ENCODE results near the gene TRAPPC10. TPM values are rescaled to one million over a fixed set of nuclear protein-coding genes. Genes with fewer than 3 reads are reported as not detected.

TRAPPC10 gene
- total RNA-seq, 4 donors from 2014 or later = 17.8 to 58.1 (median 32.4) TPM

GRCh38 chr21:44051462-44051941 is 39.4 kb downstream of the TRAPPC10 start:
- 44 to 60% methylated on average over 1 to 6 of the region's 11 CpGs for WGBS, 2 donors (ENCODE audit: low coverage in 1 of 2)
- peaks cover 0 to 30% of the 10 kb centered on the region in 2 donors for H3K36me3 ChIP-seq
- ATAC-seq = peak; percentile 61
- H3K9me3 ChIP-seq = no peaks in the 10 kb centered on the region
- TF ChIP-seq CTCF (IDR thresholded peaks at IDR 0.05) (no peak), POLR2AphosphoS5 (IDR thresholded peaks at IDR 0.05) (peak; percentile 80), EP300 (IDR thresholded peaks at IDR 0.05) (no peak), POLR2A (IDR thresholded peaks at IDR 0.05) (no peak)
- peaks cover 0 to 43% (median 18%) of the 10 kb centered on the region in 3 donors for H3K4me1 ChIP-seq
- no peak overlapping the region for H3K4me3 ChIP-seq
- no peaks in the 10 kb centered on the region for H3K27me3 ChIP-seq
- peak overlapping the region in 3 of 4 donors; percentile 44 to 72 (median 70) for H3K27ac ChIP-seq

GRCh38 chr21:44052071-44052829 is 40.1 kb downstream of the TRAPPC10 start:
- Histone ChIP-seq H3K4me1 (peaks cover 0 to 43% (median 18%) of the 10 kb centered on the region in 3 donors), H3K4me3 (no peak overlapping the region), H3K27ac (peak overlapping the region in 3 of 4 donors; percentile 44 to 72 (median 70)), H3K27me3 (no peaks in the 10 kb centered on the region), H3K36me3 (peaks cover 0 to 30% of the 10 kb centered on the region in 2 donors), H3K9me3 (no peaks in the 10 kb centered on the region)
- no peak for TF ChIP-seq POLR2A (IDR thresholded peaks at IDR 0.05)
- TF ChIP-seq POLR2AphosphoS5 (IDR thresholded peaks at IDR 0.05) = peak; percentile 66
- ATAC-seq = no peak
- WGBS, 2 donors (ENCODE audit: low coverage in 1 of 2) = 58 to 60% methylated on average over 8 to 9 of the region's 14 CpGs

DNA sequence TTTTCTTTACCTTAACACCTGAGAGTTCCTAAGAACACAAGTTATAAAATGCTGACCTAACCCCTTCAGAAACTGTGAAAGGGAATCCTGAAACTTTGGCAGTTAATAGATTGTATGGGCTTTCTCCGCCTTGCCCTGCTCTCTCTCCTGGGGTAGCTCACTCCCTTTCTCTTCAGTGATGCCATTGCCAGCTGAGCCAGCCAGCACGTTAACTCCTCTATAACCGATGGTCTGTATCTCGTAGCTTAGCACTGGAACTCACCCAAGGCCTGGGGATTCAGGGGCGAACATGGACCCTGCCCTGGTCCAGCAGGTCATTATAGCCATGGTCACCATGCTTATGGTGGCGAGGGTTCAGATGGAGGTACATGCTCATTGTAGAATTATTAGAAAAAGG is 40.7 kb downstream of the TRAPPC10 start:
- H3K4me3 ChIP-seq = no peak overlapping the region
- peaks cover 0 to 43% (median 18%) of the 10 kb centered on the region in 3 donors for H3K4me1 ChIP-seq
- no peaks in the 10 kb centered on the region for H3K9me3 ChIP-seq
- peak overlapping the region in 2 of 4 donors; percentile 70 to 72 for H3K27ac ChIP-seq
- 70% methylated on average over 2 of the region's 6 CpGs; no CpG with 5 or more reads in 1 of the 2 donors for WGBS, 2 donors (ENCODE audit: low coverage in 1 of 2)
- TF ChIP-seq CTCF (IDR thresholded peaks at IDR 0.05) (no peak), POLR2A (IDR thresholded peaks at IDR 0.05) (no peak), POLR2AphosphoS5 (IDR thresholded peaks at IDR 0.05) (no peak), EP300 (IDR thresholded peaks at IDR 0.05) (no peak)
- no peak for ATAC-seq
- H3K36me3 ChIP-seq = peaks cover 0 to 34% of the 10 kb centered on the region in 2 donors
- no peaks in the 10 kb centered on the region for H3K27me3 ChIP-seq

- H3K36me3 ChIP-seq = peaks cover 0 to 41% of the 10 kb centered on the region in 2 donors
- no peak for ATAC-seq
- H3K27me3 ChIP-seq = no peaks in the 10 kb centered on the region
- TF ChIP-seq POLR2A (IDR thresholded peaks at IDR 0.05) = no peak
- TF ChIP-seq EP300 (IDR thresholded peaks at IDR 0.05) = no peak
- no peak for TF ChIP-seq POLR2AphosphoS5 (IDR thresholded peaks at IDR 0.05)
- no peak for TF ChIP-seq CTCF (IDR thresholded peaks at IDR 0.05)
- no peak overlapping the region for H3K4me3 ChIP-seq
- peaks cover 0 to 43% (median 18%) of the 10 kb centered on the region in 3 donors for H3K4me1 ChIP-seq
- H3K9me3 ChIP-seq = no peaks in the 10 kb centered on the region
- 97 to 98% methylated on average over 8 of the region's 9 CpGs for WGBS, 2 donors (ENCODE audit: low coverage in 1 of 2)
- no peak overlapping the region for H3K27ac ChIP-seq
Observed at GRCh38 chr21:44053567-44053966, 41.5 kb downstream of the TRAPPC10 start.

GRCh38 chr21:44054710-44055109 is 42.6 kb downstream of the TRAPPC10 start:
- no peaks in the 10 kb centered on the region for H3K27me3 ChIP-seq
- H3K36me3 ChIP-seq = peaks cover 0 to 52% of the 10 kb centered on the region in 2 donors
- H3K27ac ChIP-seq = no peak overlapping the region
- no peak for ATAC-seq
- no peaks in the 10 kb centered on the region for H3K9me3 ChIP-seq
- no peak overlapping the region for H3K4me3 ChIP-seq
- TF ChIP-seq POLR2AphosphoS5 (IDR thresholded peaks at IDR 0.05) (peak; percentile 60), POLR2A (IDR thresholded peaks at IDR 0.05) (no peak)
- peaks cover 0 to 34% (median 18%) of the 10 kb centered on the region in 3 donors for H3K4me1 ChIP-seq
- 77 to 84% methylated on average over 3 to 5 of the region's 5 CpGs for WGBS, 2 donors (ENCODE audit: low coverage in 1 of 2)
